Panc1 (cell line): ENCODE results near the gene GHDC. TPM values are rescaled to one million over a fixed set of nuclear protein-coding genes. Genes with fewer than 3 reads are reported as not detected.

Experiments used
- ATAC-seq: fragments of 200-7000 bp; cut with Tn5 transposase; 2 replicates; pipeline ENCODE4 v1.9.1; 2020; ENCODE audit warnings: mild to moderate bottlenecking, moderate library complexity
- BruUV-seq: library from RNA; stranded (reverse); fragments of 400-500 nt; replicated peaks from 2 replicates; lab custom pipeline; 2021; lab: Mats Ljungman, UMichigan
- CTCF ChIA-PET: fragments of 300-600 bp; sonication (Branson Sonifier 250); formaldehyde crosslinking; loops from one replicate; lab custom pipeline; 2022; ENCODE audit warnings: antibody characterized with exemption; lab: Charles Lee
- POLR2A ChIA-PET: fragments of 300-600 bp; sonication (Branson Sonifier 250); formaldehyde crosslinking; loops from one replicate; lab custom pipeline; 2022; ENCODE audit warnings: antibody characterized with exemption; lab: Charles Lee
- DNase-seq: peaks from one replicate; pipeline ENCODE4 v3.0.0-alpha.2; 2010; ENCODE audit warnings: low read depth, low spot score
- H3K27ac ChIP-seq: 2 replicates; pipeline ENCODE4 v1.5.1; 2011; ENCODE audit warnings: mild to moderate bottlenecking, low read length, inconsistent platforms
- H3K27me3 ChIP-seq: fragments of 200-500 bp; sonication (Bioruptor generic); 2 replicates; pipeline ENCODE4 v1.6.0; 2014; ENCODE audit warnings: low read length, inconsistent platforms; ENCODE audit not compliant: control insufficient read depth, insufficient read depth
- H3K36me3 ChIP-seq: fragments of 200-500 bp; sonication (Bioruptor generic); 2 replicates; pipeline ENCODE4 v1.5.1; 2014; ENCODE audit warnings: inconsistent platforms, mild to moderate bottlenecking, low read length, moderate library complexity; ENCODE audit not compliant: control insufficient read depth, insufficient read depth
- H3K4me1 ChIP-seq: 2 replicates; pipeline ENCODE4 v1.5.1; 2011; ENCODE audit warnings: inconsistent platforms, mild to moderate bottlenecking, low read length, moderate library complexity; ENCODE audit not compliant: control insufficient read depth, insufficient read depth
- H3K4me3 ChIP-seq, 2 experiments: 2 replicates each; pipeline ENCODE4 v1.5.1; 2011 to 2012; ENCODE audit warnings: low read depth in 2 of 2, low read length in 2 of 2, mild to moderate bottlenecking in 2 of 2, inconsistent platforms in 1 of 2, moderate library complexity in 1 of 2
- H3K9me3 ChIP-seq: fragments of 200-500 bp; sonication (Bioruptor generic); 2 replicates; pipeline ENCODE4 v1.5.1; 2014; ENCODE audit warnings: low read depth, mild to moderate bottlenecking, inconsistent platforms, low read length, moderate library complexity; ENCODE audit not compliant: control insufficient read depth, insufficient read depth
- CTCF ChIP-seq: fragments of 450-650 bp; IDR thresholded peaks from 2 replicates; pipeline ENCODE4 v1.5.1; 2017; ENCODE audit warnings: mild to moderate bottlenecking
- POLR2AphosphoS5 ChIP-seq: IDR thresholded peaks from 2 replicates; pipeline ENCODE4 v1.6.1; 2012; ENCODE audit warnings: mild to moderate bottlenecking, low read depth, low read length, moderate library complexity
- REST ChIP-seq, 2 experiments: IDR thresholded peaks; 2 replicates each; pipeline ENCODE4 v1.6.1; 2011 to 2012; ENCODE audit warnings: low read depth in 2 of 2, control low read depth in 1 of 2, low read length in 1 of 2, mild to moderate bottlenecking in 1 of 2, moderate library complexity in 1 of 2; ENCODE audit not compliant: insufficient read depth in 1 of 2
- SIN3A ChIP-seq: IDR thresholded peaks from 2 replicates; pipeline ENCODE4 v1.6.1; 2012; ENCODE audit warnings: low read depth, mild to moderate bottlenecking, low read length, moderate library complexity, borderline replicate concordance; ENCODE audit not compliant: insufficient read depth
- TCF7L2 ChIP-seq: IDR thresholded peaks from 2 replicates; pipeline ENCODE4 v1.6.1; 2011; ENCODE audit warnings: mild to moderate bottlenecking, low read depth, low read length, inconsistent platforms
- in situ Hi-C: cut with HindIII; loops from 2 replicates; pipeline ENCODE4 v1.10.0; 2016; ENCODE audit warnings: low sequenced_read_pairs, low pct_unique_long_range_greater_than_20kb
- intact Hi-C: fragments of 100-400 bp; cut with micrococcal nuclease; formaldehyde crosslinking; loops from one replicate; pipeline ENCODE4 v1.10.0; 2022; ENCODE audit not compliant: unreplicated experiment
- total RNA-seq: library from RNA; stranded (reverse); gene quantifications from one replicate; pipeline ENCODE4 v1.2.1, GENCODE V29; 2021; ENCODE audit not compliant: unreplicated experiment

Gene GHDC
- total RNA-seq, 1 experiment from 2014 or later: 21.8 TPM

- no peaks in the 10 kb centered on the region for H3K9me3 ChIP-seq
- no peaks in the 10 kb centered on the region for H3K4me1 ChIP-seq
- TF ChIP-seq CTCF (no peak), TCF7L2 (no peak), SIN3A (no peak), POLR2AphosphoS5 (no peak)
- ChIA-PET CTCF (no interaction called here), POLR2A (no interaction called here)
- peak overlapping the region; percentile 62 to 98 for H3K4me3 ChIP-seq
- BruUV-seq: no TSS peak
- in situ Hi-C loops: no loop called here
- DNase-seq: no peak
- ATAC-seq: no peak; the same call in 1 of the 2 replicates
- no peaks in the 10 kb centered on the region for H3K27me3 ChIP-seq
- intact Hi-C loops: no loop called here
- peak overlapping the region; percentile 65 for H3K27ac ChIP-seq
- H3K36me3 ChIP-seq: no peaks in the 10 kb centered on the region; the same call in 1 of the 2 replicates
Measured at GRCh38 chr17:42155614-42156045, 38.7 kb downstream of the GHDC start.

GRCh38 chr17:42153919-42154742 is 40.2 kb downstream of the GHDC start:
- TSS peak; percentile 66 for BruUV-seq
- no peaks in the 10 kb centered on the region for H3K4me1 ChIP-seq
- intact Hi-C loops: no loop called here
- no peaks in the 10 kb centered on the region; the same call in 1 of the 2 replicates for H3K36me3 ChIP-seq
- in situ Hi-C loops: no loop called here
- H3K27me3 ChIP-seq: no peaks in the 10 kb centered on the region
- ChIA-PET CTCF (interaction anchor here (0.6 kb wide), 1 partner anchor 68 kb away, joined by 4 read pairs; no protein-coding TSS in a partner anchor), POLR2A (interaction anchor here (0.5 kb wide), 1 partner anchor 10 kb away, joined by 3 read pairs; no protein-coding TSS in a partner anchor)
- TF ChIP-seq REST (IDR thresholded peaks at IDR 0.05; ENCODE audit: insufficient read depth in 1 of 2, low read depth in 2 of 2, low read length in 1 of 2) (no peak), SIN3A (no peak), TCF7L2 (no peak), CTCF (no peak), POLR2AphosphoS5 (no peak)
- H3K9me3 ChIP-seq: no peaks in the 10 kb centered on the region
- H3K27ac ChIP-seq: peak overlapping the region; percentile 92
- DNase-seq: no peak
- ATAC-seq: peak; percentile 10; the same call in 1 of the 2 replicates
- H3K4me3 ChIP-seq: peak overlapping the region; percentile 98 to 99
